Gastrocnemius medialis (tissue), 4 donors: ENCODE data around the gene PSMD13. TPM values are rescaled to one million over a fixed set of nuclear protein-coding genes. Genes with fewer than 3 reads are reported as not detected.

Experiments used
- ATAC-seq, 2 donors: fragments of 150-250 bp; one replicate each; pipeline ENCODE4 v1.9.1; 2016
- DNase-seq, 2 donors: peaks; one replicate each; pipeline ENCODE4 v3.0.0-alpha.2; 2019
- H3K27ac ChIP-seq, 4 donors: fragments of 200-600 bp; sonication (generic); 1 replicate in 1 of 4; 2 replicates in 3 of 4; pipeline ENCODE4 v1.5.1; 2016 to 2018; ENCODE audit warnings: mild to moderate bottlenecking in 2 of 4, moderate library complexity in 1 of 4
- H3K27me3 ChIP-seq, 3 donors: fragments of 200-600 bp; sonication (generic) in 2 of 3; 1 replicate in 1 of 3; 2 replicates in 2 of 3; pipeline versions ENCODE4 v1.5.1 to v1.6.0; 2016 to 2019; ENCODE audit warnings: mild to moderate bottlenecking in 1 of 3, moderate library complexity in 1 of 3
- H3K36me3 ChIP-seq, 2 donors: fragments of 200-600 bp; sonication (generic) in 1 of 2; one replicate each; pipeline ENCODE4 v1.5.1; 2017 to 2018
- H3K4me1 ChIP-seq, 2 donors: fragments of 200-600 bp; sonication (generic) in 1 of 2; one replicate each; pipeline ENCODE4 v1.5.1; 2016 to 2017; ENCODE audit warnings: mild to moderate bottlenecking in 2 of 2
- H3K4me3 ChIP-seq, 4 donors: fragments of 200-600 bp; sonication (generic) in 3 of 4; 1 replicate in 1 of 4; 2 replicates in 3 of 4; pipeline ENCODE4 v1.5.1; 2016 to 2019; ENCODE audit warnings: mild to moderate bottlenecking in 2 of 4
- H3K9me3 ChIP-seq, 3 donors: fragments of 200-600 bp; sonication (generic) in 2 of 3; 1 replicate in 1 of 3; 2 replicates in 2 of 3; pipeline ENCODE4 v1.5.1; 2016 to 2019
- CTCF ChIP-seq, 5 experiments: fragments of 450-650 bp in 3 of 5; fragments of 200-600 bp in 2 of 5; sonication (generic) in 2 of 5; IDR thresholded peaks in 4 of 5; conservative IDR thresholded peaks in 1 of 5; 1 replicate in 4 of 5; 2 replicates in 1 of 5; pipeline ENCODE4 v1.5.1; 2016 to 2019; ENCODE audit warnings: antibody characterized with exemption in 5 of 5, mild to moderate bottlenecking in 3 of 5, moderate library complexity in 3 of 5
- POLR2A ChIP-seq, 2 donors: fragments of 450-650 bp; IDR thresholded peaks; one replicate each; pipeline ENCODE4 v1.6.1; 2017; ENCODE audit warnings: antibody characterized with exemption in 2 of 2, mild to moderate bottlenecking in 2 of 2, moderate library complexity in 2 of 2
- in situ Hi-C, 4 donors: fragments of 200-750 bp; cut with MboI; loops; one replicate each; pipeline versions ENCODE4 v1.15.0 to v1.8.0; 2017; ENCODE audit warnings: low sequenced_read_pairs in 4 of 4
- intact Hi-C: fragments of 100-400 bp; cut with DNase I; formaldehyde crosslinking; loops from one replicate; pipeline ENCODE4 v1.15.1; 2023; ENCODE audit warnings: low total_unique reads
- total RNA-seq, 4 donors: library from RNA; depleted of rRNA; stranded (reverse); fragments of >200 nt; gene quantifications; one replicate each; pipeline versions ENCODE4 v1.1.0 to v1.2.3, GENCODE V29; 2016

Gene PSMD13
- total RNA-seq, 4 donors from 2014 or later: 128 to 189 (median 163) TPM

GRCh38 chr11:199782-200181 is 37.0 kb upstream of the PSMD13 start:
- DNase-seq (no peak), ATAC-seq (no peak)
- intact Hi-C loops (loop anchor here (10.0 kb wide), 1 partner anchor 245 kb away; the partner anchor contains the start of gene ANO9), in situ Hi-C loops (no loop called here)
- H3K27ac ChIP-seq: no peak overlapping the region
- H3K27me3 ChIP-seq: no peaks in the 10 kb centered on the region
- no peaks in the 10 kb centered on the region for H3K9me3 ChIP-seq
- H3K4me3 ChIP-seq: no peak overlapping the region
- TF ChIP-seq CTCF (IDR thresholded peaks at IDR 0.05 in 4 of 5, conservative IDR thresholded peaks at IDR 0.05 in 1 of 5) (no peak), POLR2A (IDR thresholded peaks at IDR 0.05) (no peak)
- H3K36me3 ChIP-seq: peaks cover 0 to 21% of the 10 kb centered on the region in 2 donors
- no peaks in the 10 kb centered on the region for H3K4me1 ChIP-seq

- in situ Hi-C loops (no loop called here), intact Hi-C loops (loop anchor here (10.0 kb wide), 1 partner anchor 244 kb away; the partner anchor contains the start of gene ANO9)
- ATAC-seq: no peak
- no peak for DNase-seq
- H3K4me1 ChIP-seq: peaks cover 2 to 5% of the 10 kb centered on the region in 2 donors
- H3K27me3 ChIP-seq: no peaks in the 10 kb centered on the region
- H3K9me3 ChIP-seq: no peaks in the 10 kb centered on the region
- no peak overlapping the region for H3K4me3 ChIP-seq
- TF ChIP-seq CTCF (IDR thresholded peaks at IDR 0.05 in 4 of 5, conservative IDR thresholded peaks at IDR 0.05 in 1 of 5) (no peak), POLR2A (IDR thresholded peaks at IDR 0.05) (no peak)
- H3K27ac ChIP-seq: no peak overlapping the region
- H3K36me3 ChIP-seq: peaks cover 0 to 27% of the 10 kb centered on the region in 2 donors
Observed at GRCh38 chr11:200224-201003, 36.4 kb upstream of the PSMD13 start.

GRCh38 chr11:201966-202365 is 34.8 kb upstream of the PSMD13 start:
- no peak for DNase-seq
- Histone ChIP-seq H3K27ac (no peak overlapping the region), H3K4me3 (no peak overlapping the region), H3K9me3 (no peaks in the 10 kb centered on the region), H3K36me3 (peaks cover 0 to 29% of the 10 kb centered on the region in 2 donors), H3K27me3 (no peaks in the 10 kb centered on the region), H3K4me1 (peaks cover 13 to 17% of the 10 kb centered on the region in 2 donors)
- intact Hi-C loops (loop anchor here (10.0 kb wide), 1 partner anchor 243 kb away; the partner anchor contains the start of gene ANO9), in situ Hi-C loops (no loop called here)
- no peak for ATAC-seq
- TF ChIP-seq POLR2A (IDR thresholded peaks at IDR 0.05) (no peak), CTCF (IDR thresholded peaks at IDR 0.05 in 4 of 5, conservative IDR thresholded peaks at IDR 0.05 in 1 of 5) (no peak)

GRCh38 chr11:202490-202889 is 34.3 kb upstream of the PSMD13 start:
- no peak for ATAC-seq
- no peak for DNase-seq
- H3K27me3 ChIP-seq: no peaks in the 10 kb centered on the region
- no peak for TF ChIP-seq CTCF (IDR thresholded peaks at IDR 0.05 in 4 of 5, conservative IDR thresholded peaks at IDR 0.05 in 1 of 5)
- TF ChIP-seq POLR2A (IDR thresholded peaks at IDR 0.05): no peak
- intact Hi-C loops (loop anchor here (10.0 kb wide), 1 partner anchor 242 kb away; the partner anchor contains the start of gene ANO9), in situ Hi-C loops (no loop called here)
- peaks cover 0 to 29% of the 10 kb centered on the region in 2 donors for H3K36me3 ChIP-seq
- H3K9me3 ChIP-seq: no peaks in the 10 kb centered on the region
- no peak overlapping the region for H3K27ac ChIP-seq
- H3K4me3 ChIP-seq: no peak overlapping the region
- peaks cover 13 to 17% of the 10 kb centered on the region in 2 donors for H3K4me1 ChIP-seq
